K562 (cell line): ENCODE measurements around the gene KRT38.

Experiments used
- ELF1 ChIP-seq: fragments of 200-800 bp; sonication (Bioruptor generic); IDR thresholded peaks from 2 replicates; pipeline ENCODE4 v1.6.1; 2016; ENCODE audit warnings: missing genetic modification characterization, missing compliant biosample characterization
- POLR2A ChIP-seq: fragments of 450-650 bp; conservative IDR thresholded peaks from 2 replicates; pipeline ENCODE4 v1.6.1; 2016
- POLR2AphosphoS2 ChIP-seq: IDR thresholded peaks from 2 replicates; pipeline ENCODE4 v1.6.1; 2012; ENCODE audit warnings: low read length, improper control_type of control experiment
- RAD21 ChIP-seq, 2 experiments: fragments of 250-450 bp in 1 of 2; fragments of 450-650 bp in 1 of 2; sonication (Bioruptor Pico) in 1 of 2; formaldehyde crosslinking in 1 of 2; IDR thresholded peaks in 1 of 2; conservative IDR thresholded peaks in 1 of 2; 2 replicates each; pipeline versions ENCODE4 v1.4.0 to v1.8.0; 2020 to 2022; ENCODE audit warnings: mild to moderate bottlenecking in 2 of 2, moderate library complexity in 1 of 2
- TOE1 ChIP-seq, 2 experiments: fragments of 450-650 bp in 1 of 2; sonication (generic) in 1 of 2; formaldehyde crosslinking in 1 of 2; IDR thresholded peaks; 2 replicates each; pipeline versions ENCODE4 v1.7.1 to v1.8.0; 2016 to 2022; ENCODE audit warnings: borderline replicate concordance in 2 of 2, mild to moderate bottlenecking in 2 of 2, antibody characterized with exemption in 1 of 2, inconsistent platforms in 1 of 2, low read depth in 1 of 2, missing genetic modification reagents in 1 of 2, moderate library complexity in 1 of 2
- TF ChIP-seq, protein P1 (sequence below), 3 experiments: IDR thresholded peaks in 2 of 3; conservative IDR thresholded peaks in 1 of 3; 2 replicates each; pipeline ENCODE4 v1.5.1; 2011 to 2012; ENCODE audit warnings: low read length in 3 of 3, mild to moderate bottlenecking in 3 of 3, control low read depth in 2 of 3, improper control_type of control experiment in 1 of 3, inconsistent platforms in 1 of 3, low read depth in 1 of 3, mixed read lengths in 1 of 3, moderate library complexity in 1 of 3; ENCODE audit not compliant: insufficient read depth in 2 of 3
- TF ChIP-seq, protein P2 (sequence below): fragments of 450-650 bp; IDR thresholded peaks from 2 replicates; pipeline ENCODE4 v1.6.1; 2016; ENCODE audit warnings: missing biosample characterization, missing genetic modification characterization

DNA sequence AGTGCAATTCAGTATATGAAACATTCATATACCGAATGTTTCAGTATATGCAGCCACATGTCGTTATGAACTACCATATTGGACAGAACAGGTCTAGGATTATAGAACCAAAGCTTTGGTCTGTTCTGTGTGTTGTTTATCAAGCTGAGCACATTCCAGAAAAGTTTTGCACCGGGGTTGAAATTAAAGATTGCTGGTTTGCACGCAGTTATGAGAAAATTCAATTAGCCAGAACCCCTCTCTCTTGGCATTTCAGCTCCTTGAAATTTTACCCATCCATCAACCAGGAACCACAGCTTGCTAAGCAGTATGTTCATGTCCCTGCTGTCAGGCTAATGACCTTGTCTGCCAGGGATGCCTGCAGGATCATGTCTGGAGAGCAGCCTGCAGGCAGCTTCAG lies 16.9 kb upstream of the KRT38 start:
- TF ChIP-seq TOE1 (IDR thresholded peaks at IDR 0.05; ENCODE audit: borderline replicate concordance) (no peak), TOE1 (CRISPR knock-in tag; IDR thresholded peaks at IDR 0.05; ENCODE audit: borderline replicate concordance, low read depth) (no peak), POLR2AphosphoS2 (no peak), POLR2A (no peak), ELF1 (tag) (no peak), RAD21 (CRISPR knock-in tag; conservative IDR thresholded peaks at IDR 0.05 in 1 of 2, IDR thresholded peaks at IDR 0.05 in 1 of 2) (no peak)
- TF ChIP-seq, protein P1, sequence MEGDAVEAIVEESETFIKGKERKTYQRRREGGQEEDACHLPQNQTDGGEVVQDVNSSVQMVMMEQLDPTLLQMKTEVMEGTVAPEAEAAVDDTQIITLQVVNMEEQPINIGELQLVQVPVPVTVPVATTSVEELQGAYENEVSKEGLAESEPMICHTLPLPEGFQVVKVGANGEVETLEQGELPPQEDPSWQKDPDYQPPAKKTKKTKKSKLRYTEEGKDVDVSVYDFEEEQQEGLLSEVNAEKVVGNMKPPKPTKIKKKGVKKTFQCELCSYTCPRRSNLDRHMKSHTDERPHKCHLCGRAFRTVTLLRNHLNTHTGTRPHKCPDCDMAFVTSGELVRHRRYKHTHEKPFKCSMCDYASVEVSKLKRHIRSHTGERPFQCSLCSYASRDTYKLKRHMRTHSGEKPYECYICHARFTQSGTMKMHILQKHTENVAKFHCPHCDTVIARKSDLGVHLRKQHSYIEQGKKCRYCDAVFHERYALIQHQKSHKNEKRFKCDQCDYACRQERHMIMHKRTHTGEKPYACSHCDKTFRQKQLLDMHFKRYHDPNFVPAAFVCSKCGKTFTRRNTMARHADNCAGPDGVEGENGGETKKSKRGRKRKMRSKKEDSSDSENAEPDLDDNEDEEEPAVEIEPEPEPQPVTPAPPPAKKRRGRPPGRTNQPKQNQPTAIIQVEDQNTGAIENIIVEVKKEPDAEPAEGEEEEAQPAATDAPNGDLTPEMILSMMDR (IDR thresholded peaks at IDR 0.05 in 2 of 3, conservative IDR thresholded peaks at IDR 0.05 in 1 of 3; ENCODE audit: insufficient read depth in 2 of 3, low read depth in 1 of 3, low read length in 3 of 3): no peak
- TF ChIP-seq, protein P2, sequence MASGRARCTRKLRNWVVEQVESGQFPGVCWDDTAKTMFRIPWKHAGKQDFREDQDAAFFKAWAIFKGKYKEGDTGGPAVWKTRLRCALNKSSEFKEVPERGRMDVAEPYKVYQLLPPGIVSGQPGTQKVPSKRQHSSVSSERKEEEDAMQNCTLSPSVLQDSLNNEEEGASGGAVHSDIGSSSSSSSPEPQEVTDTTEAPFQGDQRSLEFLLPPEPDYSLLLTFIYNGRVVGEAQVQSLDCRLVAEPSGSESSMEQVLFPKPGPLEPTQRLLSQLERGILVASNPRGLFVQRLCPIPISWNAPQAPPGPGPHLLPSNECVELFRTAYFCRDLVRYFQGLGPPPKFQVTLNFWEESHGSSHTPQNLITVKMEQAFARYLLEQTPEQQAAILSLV (tag): no peak
